T-helper 22 cell (primary cell): Measurements from ENCODE around the gene TCIRG1.
"Not testable (repeated sequence)": the region's sequence is repeated elsewhere in the genome, so short reads cannot be mapped to it uniquely, and the experiment has no call there.

Experiments used
- DNase-seq: peaks from one replicate; pipeline ENCODE4 v3.0.0-alpha.2; 2020; ENCODE audit warnings: low read depth

The TCIRG1 gene

GRCh38 chr11:68038718-68039525, at the start of gene TCIRG1:
TSS of gene TCIRG1 (plus strand) at chr11:68039025. CDS start at chr11:68041272, 2,247 bp downstream.
- peak; percentile 35 for DNase-seq

GRCh38 chr11:67990546-67991346, 48.1 kb upstream of the TCIRG1 start:
- DNase-seq = not testable (repeated sequence)

- not testable (repeated sequence) for DNase-seq
Observed at GRCh38 chr11:67991347-67992121, 47.3 kb upstream of the TCIRG1 start.

GRCh38 chr11:67993821-67994220, 45.0 kb upstream of the TCIRG1 start:
- DNase-seq = not testable (repeated sequence)

- not testable (repeated sequence) for DNase-seq
Observed at GRCh38 chr11:67994387-67994786, 44.4 kb upstream of the TCIRG1 start.

GRCh38 chr11:67995129-67995528, 43.7 kb upstream of the TCIRG1 start:
- not testable (repeated sequence) for DNase-seq

- not testable (repeated sequence) for DNase-seq
Observed at GRCh38 chr11:67995579-67995978, 43.2 kb upstream of the TCIRG1 start.

- DNase-seq = no peak
Observed at GRCh38 chr11:67996051-67996450, 42.8 kb upstream of the TCIRG1 start.

- no peak for DNase-seq
Observed at GRCh38 chr11:67996622-67997474, 42.0 kb upstream of the TCIRG1 start.

- no peak for DNase-seq
Observed at GRCh38 chr11:67997475-67997921, 41.3 kb upstream of the TCIRG1 start.

GRCh38 chr11:67998150-67999045, 40.4 kb upstream of the TCIRG1 start:
- DNase-seq = no peak

- DNase-seq = no peak
Observed at GRCh38 chr11:67999201-67999629, 39.6 kb upstream of the TCIRG1 start.

- DNase-seq = no peak
Observed at GRCh38 chr11:67999704-68000103, 39.1 kb upstream of the TCIRG1 start.

- no peak for DNase-seq
Observed at GRCh38 chr11:68002575-68002937, 36.3 kb upstream of the TCIRG1 start.

GRCh38 chr11:68002938-68003845, 35.6 kb upstream of the TCIRG1 start:
- DNase-seq = peak; percentile 25

GRCh38 chr11:68003846-68004550, 34.8 kb upstream of the TCIRG1 start, which contains the start of gene UNC93B1:
TSS of gene UNC93B1 (minus strand) at chr11:68004097. CDS start at chr11:68004043, 54 bp downstream.
- DNase-seq = peak; percentile 58

- no peak for DNase-seq
Observed at GRCh38 chr11:68004551-68005335, 34.1 kb upstream of the TCIRG1 start.
